Measurements from ENCODE around the gene TERT.

Gene TERT

GRCh38 chr5:1253456-1254105 is 41.3 kb downstream of the TERT start:
- no peak overlapping the region for H3K4me3 ChIP-seq (replicated peaks; ENCODE audit: low read depth, low read length)
- no peak for TF ChIP-seq CTCF (IDR thresholded peaks at IDR 0.05; ENCODE audit: low read depth, low read length, missing control alignments)
- no peak for DNase-seq (ENCODE audit: extremely low read depth, low read depth)

- no peak for TF ChIP-seq CTCF (IDR thresholded peaks at IDR 0.05; ENCODE audit: low read depth, low read length, missing control alignments)
- no peak for DNase-seq (ENCODE audit: extremely low read depth, low read depth)
These were observed 42.2 kb downstream of the TERT start for GRCh38 chr5:1252681-1253080.

GRCh38 chr5:1251678-1252580 is 42.9 kb downstream of the TERT start:
- no peak for TF ChIP-seq CTCF (IDR thresholded peaks at IDR 0.05; ENCODE audit: low read depth, low read length, missing control alignments)
- no peak overlapping the region for H3K4me3 ChIP-seq (replicated peaks; ENCODE audit: low read depth, low read length)
- DNase-seq (ENCODE audit: extremely low read depth, low read depth), result no peak

More at GRCh38 chr5:1252681-1253080, 42.2 kb downstream of the TERT start:
- no peak overlapping the region for H3K4me3 ChIP-seq (replicated peaks; ENCODE audit: low read depth, low read length)

GRCh38 chr5:1249366-1250280 is 45.2 kb downstream of the TERT start:
- no peak for TF ChIP-seq CTCF (IDR thresholded peaks at IDR 0.05; ENCODE audit: low read depth, low read length, missing control alignments)

GRCh38 chr5:1247811-1248210 is 47.1 kb downstream of the TERT start:
- H3K4me3 ChIP-seq (replicated peaks; ENCODE audit: low read depth, low read length), result no peak overlapping the region
- DNase-seq (ENCODE audit: extremely low read depth, low read depth), result no peak
- TF ChIP-seq CTCF (IDR thresholded peaks at IDR 0.05; ENCODE audit: low read depth, low read length, missing control alignments), result no peak

More at GRCh38 chr5:1249366-1250280, 45.2 kb downstream of the TERT start:
- DNase-seq (ENCODE audit: extremely low read depth, low read depth), result no peak
- H3K4me3 ChIP-seq (replicated peaks; ENCODE audit: low read depth, low read length), result no peak overlapping the region

GRCh38 chr5:1246711-1247431 is 48.0 kb downstream of the TERT start:
- no peak for TF ChIP-seq CTCF (IDR thresholded peaks at IDR 0.05; ENCODE audit: low read depth, low read length, missing control alignments)
- DNase-seq (ENCODE audit: extremely low read depth, low read depth), result no peak
- no peak overlapping the region for H3K4me3 ChIP-seq (replicated peaks; ENCODE audit: low read depth, low read length)
